ENCODE results near the gene JMJD8.

Gene JMJD8

GRCh38 chr16:708959-709358, 24.8 kb upstream of the JMJD8 start:
- H3K36me3 ChIP-seq (ENCODE audit: control insufficient read depth in 2 of 2, insufficient read depth in 2 of 2, low read length in 2 of 2), result no peaks in the 10 kb centered on the region
- H3K27ac ChIP-seq (ENCODE audit: low read depth in 2 of 2, low read length in 2 of 2), result no peak overlapping the region
- no peak overlapping the region for H3K9ac ChIP-seq (ENCODE audit: low read depth in 1 of 2, low read length in 2 of 2)
- peaks cover 33 to 63% of the 10 kb centered on the region in 2 donors for H3K27me3 ChIP-seq (ENCODE audit: control insufficient read depth in 2 of 2, insufficient read depth in 2 of 2, low read length in 2 of 2)
- H3K4me3 ChIP-seq (ENCODE audit: low read length in 2 of 2), result no peak overlapping the region
- H3K9me3 ChIP-seq (ENCODE audit: control insufficient read depth in 2 of 2, low read length in 2 of 2), result no peaks in the 10 kb centered on the region
- H3K4me1 ChIP-seq (ENCODE audit: control insufficient read depth in 2 of 2, insufficient read depth in 2 of 2, low read length in 2 of 2), result no peaks in the 10 kb centered on the region

DNA sequence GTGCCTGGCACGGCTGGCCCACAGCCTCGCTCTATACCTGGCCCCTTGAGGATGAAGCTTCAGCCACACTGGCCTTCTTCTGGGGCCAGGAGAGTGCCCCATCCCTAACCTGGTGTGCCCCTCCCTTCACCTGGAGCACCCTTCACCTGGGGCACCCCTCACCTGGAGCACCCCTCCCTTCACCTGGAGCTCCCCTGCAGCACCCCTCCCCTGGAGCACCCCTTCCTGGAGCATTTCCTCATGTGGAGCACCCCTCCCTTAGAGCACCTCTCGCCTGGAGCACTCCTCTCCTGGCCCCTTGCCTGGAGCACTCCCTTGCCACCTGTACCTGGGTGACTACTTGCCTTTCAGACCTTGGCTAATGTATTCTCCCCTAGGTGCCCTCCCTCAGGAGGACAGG, 23.9 kb upstream of the JMJD8 start:
- no peak overlapping the region for H3K9ac ChIP-seq (ENCODE audit: low read depth in 1 of 2, low read length in 2 of 2)
- no peaks in the 10 kb centered on the region for H3K4me1 ChIP-seq (ENCODE audit: control insufficient read depth in 2 of 2, insufficient read depth in 2 of 2, low read length in 2 of 2)
- H3K9me3 ChIP-seq (ENCODE audit: control insufficient read depth in 2 of 2, low read length in 2 of 2), result no peaks in the 10 kb centered on the region
- no peak overlapping the region for H3K27ac ChIP-seq (ENCODE audit: low read depth in 2 of 2, low read length in 2 of 2)
- H3K36me3 ChIP-seq (ENCODE audit: control insufficient read depth in 2 of 2, insufficient read depth in 2 of 2, low read length in 2 of 2), result no peaks in the 10 kb centered on the region
- H3K4me3 ChIP-seq (ENCODE audit: low read length in 2 of 2), result no peak overlapping the region
- H3K27me3 ChIP-seq (ENCODE audit: control insufficient read depth in 2 of 2, insufficient read depth in 2 of 2, low read length in 2 of 2), result peaks cover 36 to 69% of the 10 kb centered on the region in 2 donors

- no peaks in the 10 kb centered on the region for H3K9me3 ChIP-seq (ENCODE audit: control insufficient read depth in 2 of 2, low read length in 2 of 2)
- H3K4me3 ChIP-seq (ENCODE audit: low read length in 2 of 2), result no peak overlapping the region
- no peak overlapping the region for H3K9ac ChIP-seq (ENCODE audit: low read depth in 1 of 2, low read length in 2 of 2)
- H3K27me3 ChIP-seq (ENCODE audit: control insufficient read depth in 2 of 2, insufficient read depth in 2 of 2, low read length in 2 of 2), result peaks cover 39 to 79% of the 10 kb centered on the region in 2 donors
- H3K27ac ChIP-seq (ENCODE audit: low read depth in 2 of 2, low read length in 2 of 2), result no peak overlapping the region
- H3K4me1 ChIP-seq (ENCODE audit: control insufficient read depth in 2 of 2, insufficient read depth in 2 of 2, low read length in 2 of 2), result no peaks in the 10 kb centered on the region
- no peaks in the 10 kb centered on the region for H3K36me3 ChIP-seq (ENCODE audit: control insufficient read depth in 2 of 2, insufficient read depth in 2 of 2, low read length in 2 of 2)
These were observed 23.0 kb upstream of the JMJD8 start for GRCh38 chr16:707062-707538.

- Histone ChIP-seq H3K36me3 (ENCODE audit: control insufficient read depth in 2 of 2, insufficient read depth in 2 of 2, low read length in 2 of 2) (no peaks in the 10 kb centered on the region), H3K4me1 (ENCODE audit: control insufficient read depth in 2 of 2, insufficient read depth in 2 of 2, low read length in 2 of 2) (no peaks in the 10 kb centered on the region), H3K4me3 (ENCODE audit: low read length in 2 of 2) (no peak overlapping the region), H3K9ac (ENCODE audit: low read depth in 1 of 2, low read length in 2 of 2) (no peak overlapping the region), H3K27ac (ENCODE audit: low read depth in 2 of 2, low read length in 2 of 2) (no peak overlapping the region), H3K9me3 (ENCODE audit: control insufficient read depth in 2 of 2, low read length in 2 of 2) (no peaks in the 10 kb centered on the region), H3K27me3 (ENCODE audit: control insufficient read depth in 2 of 2, insufficient read depth in 2 of 2, low read length in 2 of 2) (peaks cover 44 to 83% of the 10 kb centered on the region in 2 donors)
These were observed 22.3 kb upstream of the JMJD8 start for GRCh38 chr16:706189-707061.

DNA sequence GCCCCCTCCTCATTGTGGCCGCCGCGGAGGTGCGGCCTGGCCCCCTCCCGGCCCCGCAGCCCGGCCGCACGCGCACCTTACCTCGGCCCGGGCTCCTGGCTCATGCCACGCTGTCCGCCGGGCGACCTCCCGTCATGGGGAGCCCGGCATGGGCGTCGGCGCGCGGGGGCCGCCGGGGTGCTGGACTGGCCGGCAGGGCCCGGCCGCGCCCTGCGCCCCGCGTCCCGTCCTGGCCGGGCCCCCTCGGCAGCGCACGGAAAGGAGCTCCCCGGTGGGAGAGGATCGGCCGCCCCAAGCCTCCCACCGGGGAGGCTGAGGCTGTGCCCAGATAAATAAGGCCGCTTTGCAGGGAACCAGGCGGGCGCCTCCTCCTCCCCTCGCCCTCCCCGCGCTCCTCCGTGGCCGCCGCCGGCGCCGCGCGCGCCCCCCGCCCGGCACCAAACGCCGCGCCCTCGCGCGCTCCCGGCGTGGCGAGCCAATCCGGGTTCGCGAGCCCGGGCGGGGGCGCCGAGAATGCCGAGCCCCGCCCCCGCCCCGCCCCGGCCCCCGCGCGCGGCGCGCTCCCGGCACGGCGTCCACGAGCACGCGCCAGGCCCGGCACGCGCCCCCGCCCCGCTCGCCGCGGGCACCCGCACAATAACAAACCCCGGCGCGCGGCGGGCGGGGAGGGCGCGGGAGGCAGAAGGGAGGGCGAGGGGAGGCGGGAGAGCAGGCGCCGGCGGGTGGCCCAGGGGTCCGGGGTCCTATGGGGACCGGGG, 21.5 kb upstream of the JMJD8 start, which contains the start of gene FBXL16:
Gene FBXL16, minus strand, starts transcription at position 371 of the 758 bp plus-strand sequence. CDS start 8,396 bp downstream, outside the sequence.
- no peak within 1 kb of the TSS for H3K27ac ChIP-seq (ENCODE audit: low read depth in 2 of 2, low read length in 2 of 2)
- H3K4me3 ChIP-seq (ENCODE audit: low read length in 2 of 2), result no peak within 1 kb of the TSS
- H3K9me3 ChIP-seq (ENCODE audit: control insufficient read depth in 2 of 2, low read length in 2 of 2), result no peaks in the 10 kb centered on the region
- peaks cover 47 to 83% of the 10 kb centered on the region in 2 donors for H3K27me3 ChIP-seq (ENCODE audit: control insufficient read depth in 2 of 2, insufficient read depth in 2 of 2, low read length in 2 of 2)
- no peaks in the 10 kb centered on the region for H3K4me1 ChIP-seq (ENCODE audit: control insufficient read depth in 2 of 2, insufficient read depth in 2 of 2, low read length in 2 of 2)
- no peaks in the 10 kb centered on the region for H3K36me3 ChIP-seq (ENCODE audit: control insufficient read depth in 2 of 2, insufficient read depth in 2 of 2, low read length in 2 of 2)
- no peak within 1 kb of the TSS for H3K9ac ChIP-seq (ENCODE audit: low read depth in 1 of 2, low read length in 2 of 2)

DNA sequence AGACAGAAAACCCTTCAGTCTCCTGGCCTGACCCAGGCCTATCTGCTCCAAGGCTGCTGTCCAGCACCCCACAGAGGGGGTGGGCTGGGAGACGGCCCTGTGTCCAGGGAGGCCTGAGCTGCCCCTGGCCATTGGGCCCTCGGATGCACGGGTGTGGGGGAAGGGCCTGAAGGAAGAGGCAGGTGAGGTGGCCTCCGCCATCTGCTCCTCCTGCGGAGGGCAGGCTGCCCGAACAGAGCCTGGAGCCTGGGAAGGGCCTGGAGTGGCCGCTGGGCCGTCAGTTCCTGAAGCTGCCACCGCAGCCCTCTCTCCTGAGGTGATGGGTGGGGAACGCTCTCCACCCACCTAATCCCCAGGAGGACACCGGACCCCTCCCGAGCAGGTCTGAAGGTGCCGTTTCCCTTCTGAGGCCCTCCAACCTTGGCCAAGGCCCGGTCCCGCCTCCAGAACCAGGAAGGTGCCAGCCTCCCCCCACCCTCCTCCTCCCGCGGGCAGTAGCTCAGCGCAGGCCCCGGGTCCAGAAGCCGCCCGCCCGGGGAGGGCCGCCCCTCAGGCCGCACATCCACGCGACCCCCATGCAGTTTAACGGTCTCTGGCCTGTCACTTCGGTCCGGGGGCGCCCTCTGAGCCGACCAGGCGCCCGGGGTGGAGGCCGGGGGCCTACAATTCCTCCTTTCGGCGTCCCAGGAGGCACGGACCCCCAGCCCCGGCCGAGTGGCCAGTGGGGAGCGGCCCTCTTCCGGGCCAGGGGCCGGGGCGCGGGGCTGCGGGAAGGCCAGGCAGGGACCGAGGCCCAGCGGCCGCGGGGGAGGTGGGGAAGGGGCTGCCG, 20.6 kb upstream of the JMJD8 start:
- no peaks in the 10 kb centered on the region for H3K9me3 ChIP-seq (ENCODE audit: control insufficient read depth in 2 of 2, low read length in 2 of 2)
- H3K4me3 ChIP-seq (ENCODE audit: low read length in 2 of 2), result no peak overlapping the region
- peaks cover 48 to 78% of the 10 kb centered on the region in 2 donors for H3K27me3 ChIP-seq (ENCODE audit: control insufficient read depth in 2 of 2, insufficient read depth in 2 of 2, low read length in 2 of 2)
- no peaks in the 10 kb centered on the region for H3K4me1 ChIP-seq (ENCODE audit: control insufficient read depth in 2 of 2, insufficient read depth in 2 of 2, low read length in 2 of 2)
- H3K36me3 ChIP-seq (ENCODE audit: control insufficient read depth in 2 of 2, insufficient read depth in 2 of 2, low read length in 2 of 2), result no peaks in the 10 kb centered on the region
- no peak overlapping the region for H3K9ac ChIP-seq (ENCODE audit: low read depth in 1 of 2, low read length in 2 of 2)
- no peak overlapping the region for H3K27ac ChIP-seq (ENCODE audit: low read depth in 2 of 2, low read length in 2 of 2)

DNA sequence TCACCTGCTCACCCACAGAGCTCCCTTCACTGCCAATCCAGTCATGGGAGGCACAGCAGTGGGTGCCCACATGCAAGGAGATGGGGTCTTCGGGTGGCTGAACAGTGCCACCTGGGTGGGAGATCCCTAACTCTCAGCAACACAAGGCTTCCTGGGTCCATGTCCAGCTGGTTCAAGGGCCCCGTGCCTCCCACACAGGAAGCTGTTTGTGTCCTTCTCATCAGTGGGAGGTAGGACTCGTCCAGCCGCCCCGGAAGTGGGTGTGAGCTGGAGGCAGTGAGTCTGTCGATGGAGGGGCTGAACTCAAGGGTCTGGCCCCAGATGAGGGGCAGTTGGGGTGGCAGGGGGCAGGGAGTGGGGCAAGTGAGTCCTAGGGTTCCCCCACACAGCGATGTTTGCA, 19.9 kb upstream of the JMJD8 start:
- no peak overlapping the region for H3K9ac ChIP-seq (ENCODE audit: low read depth in 1 of 2, low read length in 2 of 2)

DNA sequence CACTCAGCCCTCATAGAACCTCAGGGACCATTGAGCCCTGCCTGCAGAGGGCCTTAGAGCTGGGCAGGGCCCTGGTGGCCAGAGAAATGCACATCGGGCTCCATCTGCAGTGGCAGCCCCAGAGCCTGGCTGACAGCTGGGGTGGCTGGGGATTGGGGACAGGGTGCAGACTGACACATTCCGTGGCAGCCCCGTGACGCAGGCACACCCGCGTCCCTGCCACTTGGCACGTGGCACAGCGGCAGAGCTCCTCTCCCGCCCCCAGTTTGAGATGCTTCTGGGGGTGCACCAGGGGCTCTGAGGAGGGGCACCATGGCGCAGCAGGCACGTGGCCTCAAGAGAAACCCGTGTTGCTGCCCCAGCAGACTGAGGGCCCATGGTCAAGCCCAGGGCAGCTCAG, 19.3 kb upstream of the JMJD8 start:
- Histone ChIP-seq H3K27ac (ENCODE audit: low read depth in 2 of 2, low read length in 2 of 2) (no peak overlapping the region), H3K4me1 (ENCODE audit: control insufficient read depth in 2 of 2, insufficient read depth in 2 of 2, low read length in 2 of 2) (no peaks in the 10 kb centered on the region), H3K36me3 (ENCODE audit: control insufficient read depth in 2 of 2, insufficient read depth in 2 of 2, low read length in 2 of 2) (no peaks in the 10 kb centered on the region), H3K27me3 (ENCODE audit: control insufficient read depth in 2 of 2, insufficient read depth in 2 of 2, low read length in 2 of 2) (peaks cover 47 to 68% of the 10 kb centered on the region in 2 donors), H3K9ac (ENCODE audit: low read depth in 1 of 2, low read length in 2 of 2) (no peak overlapping the region), H3K9me3 (ENCODE audit: control insufficient read depth in 2 of 2, low read length in 2 of 2) (no peaks in the 10 kb centered on the region), H3K4me3 (ENCODE audit: low read length in 2 of 2) (no peak overlapping the region)

More for the DNA sequence above, 19.9 kb upstream of the JMJD8 start:
- no peak overlapping the region for H3K4me3 ChIP-seq (ENCODE audit: low read length in 2 of 2)
- H3K4me1 ChIP-seq (ENCODE audit: control insufficient read depth in 2 of 2, insufficient read depth in 2 of 2, low read length in 2 of 2), result no peaks in the 10 kb centered on the region
- no peaks in the 10 kb centered on the region for H3K9me3 ChIP-seq (ENCODE audit: control insufficient read depth in 2 of 2, low read length in 2 of 2)
- H3K36me3 ChIP-seq (ENCODE audit: control insufficient read depth in 2 of 2, insufficient read depth in 2 of 2, low read length in 2 of 2), result no peaks in the 10 kb centered on the region
- peaks cover 47 to 73% of the 10 kb centered on the region in 2 donors for H3K27me3 ChIP-seq (ENCODE audit: control insufficient read depth in 2 of 2, insufficient read depth in 2 of 2, low read length in 2 of 2)
- H3K27ac ChIP-seq (ENCODE audit: low read depth in 2 of 2, low read length in 2 of 2), result no peak overlapping the region

DNA sequence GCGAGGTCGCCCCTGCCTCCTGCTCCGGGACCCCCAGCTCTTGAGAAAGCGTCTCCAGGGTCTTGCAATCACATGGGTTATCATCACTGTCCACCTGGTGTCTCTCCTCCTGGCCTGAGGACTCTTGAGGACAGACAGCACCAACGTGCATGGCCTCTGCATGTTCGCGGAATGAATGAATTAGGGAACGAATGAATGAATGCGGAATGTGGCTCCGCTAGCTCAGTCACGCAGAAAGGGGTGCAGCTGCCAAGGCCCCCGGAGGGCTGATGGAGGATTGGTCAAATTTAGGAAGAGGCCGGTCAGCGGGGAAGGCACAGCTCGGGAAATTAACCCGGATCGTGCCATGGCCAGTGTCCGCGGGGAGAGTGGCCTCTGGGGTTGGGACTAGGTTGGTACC, 18.2 kb upstream of the JMJD8 start:
- Histone ChIP-seq H3K4me1 (ENCODE audit: control insufficient read depth in 2 of 2, insufficient read depth in 2 of 2, low read length in 2 of 2) (no peaks in the 10 kb centered on the region), H3K4me3 (ENCODE audit: low read length in 2 of 2) (no peak overlapping the region), H3K27me3 (ENCODE audit: control insufficient read depth in 2 of 2, insufficient read depth in 2 of 2, low read length in 2 of 2) (peaks cover 41 to 58% of the 10 kb centered on the region in 2 donors), H3K27ac (ENCODE audit: low read depth in 2 of 2, low read length in 2 of 2) (no peak overlapping the region), H3K9me3 (ENCODE audit: control insufficient read depth in 2 of 2, low read length in 2 of 2) (no peaks in the 10 kb centered on the region), H3K36me3 (ENCODE audit: control insufficient read depth in 2 of 2, insufficient read depth in 2 of 2, low read length in 2 of 2) (no peaks in the 10 kb centered on the region), H3K9ac (ENCODE audit: low read depth in 1 of 2, low read length in 2 of 2) (no peak overlapping the region)

All from mucosa of rectum (tissue), 2 donors.